Left ventricle myocardium inferior (tissue), 1 donor: Measurements from ENCODE around the gene DOCK3. TPM values are rescaled to one million over a fixed set of nuclear protein-coding genes. Genes with fewer than 3 reads are reported as not detected.
"Not testable (repeated sequence)": the region's sequence is repeated elsewhere in the genome, so short reads cannot be mapped to it uniquely, and the experiment has no call there.

ENCODE experiments used
- DNase-seq: peaks from one replicate; pipeline ENCODE4 v3.0.0-alpha.2; 2020
- H3K27ac ChIP-seq: fragments of 200-600 bp; replicated peaks from 2 replicates; pipeline ENCODE4 v1.8.0; 2021
- H3K27me3 ChIP-seq: fragments of 200-600 bp; 2 replicates; pipeline ENCODE4 v1.8.0; 2021; ENCODE audit warnings: low read depth
- H3K36me3 ChIP-seq: fragments of 200-600 bp; 2 replicates; pipeline ENCODE4 v1.8.0; 2021
- H3K4me1 ChIP-seq: fragments of 200-600 bp; 2 replicates; pipeline ENCODE4 v1.8.0; 2021
- H3K4me3 ChIP-seq: fragments of 200-600 bp; 2 replicates; pipeline ENCODE4 v1.8.0; 2021; ENCODE audit warnings: mild to moderate bottlenecking, moderate library complexity
- H3K9me3 ChIP-seq: fragments of 200-600 bp; replicated peaks from 2 replicates; pipeline ENCODE4 v1.8.0; 2021
- CTCF ChIP-seq: fragments of 200-600 bp; IDR thresholded peaks from 2 replicates; pipeline ENCODE4 v1.8.0; 2021; ENCODE audit warnings: antibody characterized with exemption, mild to moderate bottlenecking, borderline replicate concordance
- intact Hi-C: fragments of 100-400 bp; cut with micrococcal nuclease; formaldehyde crosslinking; loops from one replicate; pipeline ENCODE4 v1.11.0; 2022
- total RNA-seq: library from RNA; stranded (reverse); fragmentation: NEBNext Ultra II Directional; extraction: Animal tissue kit (Norgen Biotek cat#: 25700); gene quantifications from one replicate; pipeline ENCODE4 v1.2.1, GENCODE V29; 2021
- donor health status: DM: no; HTN: yes; CAD: no; lungs with severe emphysema.

The DOCK3 gene
- total RNA-seq, 1 donor from 2014 or later: 3.9 TPM

- Histone ChIP-seq H3K4me3 (no peak overlapping the region), H3K4me1 (no peaks in the 10 kb centered on the region), H3K27ac (no peak overlapping the region), H3K27me3 (no peaks in the 10 kb centered on the region), H3K36me3 (no peaks in the 10 kb centered on the region), H3K9me3 (peaks cover 7% of the 10 kb centered on the region)
- no peak for DNase-seq
- intact Hi-C loops: no loop called here
- TF ChIP-seq CTCF: no peak
Measured at GRCh38 chr3:51123531-51123930, 448.8 kb downstream of the DOCK3 start.

- H3K27me3 ChIP-seq, intact Hi-C loops, H3K4me3 ChIP-seq, H3K4me1 ChIP-seq, H3K27ac ChIP-seq, DNase-seq, H3K36me3 ChIP-seq: not testable (repeated sequence)
- peaks cover 27% of the 10 kb centered on the region for H3K9me3 ChIP-seq
Measured at GRCh38 chr3:51131607-51132006, 456.9 kb downstream of the DOCK3 start.

- Histone ChIP-seq H3K4me1 (no peaks in the 10 kb centered on the region), H3K36me3 (no peaks in the 10 kb centered on the region), H3K9me3 (peaks cover 8% of the 10 kb centered on the region), H3K27me3 (no peaks in the 10 kb centered on the region), H3K4me3 (no peak overlapping the region), H3K27ac (no peak overlapping the region)
- no peak for DNase-seq
- no peak for TF ChIP-seq CTCF
- intact Hi-C loops: no loop called here
Measured at GRCh38 chr3:51137715-51138114, 463.0 kb downstream of the DOCK3 start.

GRCh38 chr3:51139616-51140015, 464.9 kb downstream of the DOCK3 start:
- no peak overlapping the region for H3K4me3 ChIP-seq
- TF ChIP-seq CTCF: no peak
- H3K27ac ChIP-seq: no peak overlapping the region
- intact Hi-C loops: no loop called here
- H3K36me3 ChIP-seq: no peaks in the 10 kb centered on the region
- DNase-seq: no peak
- H3K4me1 ChIP-seq: no peaks in the 10 kb centered on the region
- H3K9me3 ChIP-seq: peaks cover 7% of the 10 kb centered on the region
- no peaks in the 10 kb centered on the region for H3K27me3 ChIP-seq

- no peaks in the 10 kb centered on the region for H3K27me3 ChIP-seq
- H3K27ac ChIP-seq: no peak overlapping the region
- no peak for TF ChIP-seq CTCF
- peaks cover 7% of the 10 kb centered on the region for H3K9me3 ChIP-seq
- no peaks in the 10 kb centered on the region for H3K36me3 ChIP-seq
- no peaks in the 10 kb centered on the region for H3K4me1 ChIP-seq
- no peak overlapping the region for H3K4me3 ChIP-seq
- intact Hi-C loops: no loop called here
- DNase-seq: no peak
Measured at GRCh38 chr3:51141573-51141972, 466.8 kb downstream of the DOCK3 start.

GRCh38 chr3:51145811-51146585, 471.3 kb downstream of the DOCK3 start:
- Histone ChIP-seq H3K9me3 (peaks cover 9% of the 10 kb centered on the region), H3K27ac (no peak overlapping the region), H3K36me3 (no peaks in the 10 kb centered on the region), H3K4me1 (no peaks in the 10 kb centered on the region), H3K27me3 (no peaks in the 10 kb centered on the region), H3K4me3 (no peak overlapping the region)
- no peak for TF ChIP-seq CTCF
- DNase-seq: no peak
- intact Hi-C loops: no loop called here
